Panc1 (cell line): ENCODE data around the gene ISCU. TPM values are rescaled to one million over a fixed set of nuclear protein-coding genes. Genes with fewer than 3 reads are reported as not detected.
"Not testable (repeated sequence)": the region's sequence is repeated elsewhere in the genome, so short reads cannot be mapped to it uniquely, and the experiment has no call there.

Source experiments
- ATAC-seq: fragments of 200-7000 bp; cut with Tn5 transposase; 2 replicates; pipeline ENCODE4 v1.9.1; 2020; ENCODE audit warnings: mild to moderate bottlenecking, moderate library complexity
- BruUV-seq: library from RNA; stranded (reverse); fragments of 400-500 nt; replicated peaks from 2 replicates; lab custom pipeline; 2021; lab: Mats Ljungman, UMichigan
- CTCF ChIA-PET: fragments of 300-600 bp; sonication (Branson Sonifier 250); formaldehyde crosslinking; loops from one replicate; lab custom pipeline; 2022; ENCODE audit warnings: antibody characterized with exemption; lab: Charles Lee
- POLR2A ChIA-PET: fragments of 300-600 bp; sonication (Branson Sonifier 250); formaldehyde crosslinking; loops from one replicate; lab custom pipeline; 2022; ENCODE audit warnings: antibody characterized with exemption; lab: Charles Lee
- DNase-seq: peaks from one replicate; pipeline ENCODE4 v3.0.0-alpha.2; 2010; ENCODE audit warnings: low read depth, low spot score
- H3K27ac ChIP-seq: 2 replicates; pipeline ENCODE4 v1.5.1; 2011; ENCODE audit warnings: mild to moderate bottlenecking, low read length, inconsistent platforms
- H3K27me3 ChIP-seq: fragments of 200-500 bp; sonication (Bioruptor generic); 2 replicates; pipeline ENCODE4 v1.6.0; 2014; ENCODE audit warnings: low read length, inconsistent platforms; ENCODE audit not compliant: control insufficient read depth, insufficient read depth
- H3K36me3 ChIP-seq: fragments of 200-500 bp; sonication (Bioruptor generic); 2 replicates; pipeline ENCODE4 v1.5.1; 2014; ENCODE audit warnings: inconsistent platforms, mild to moderate bottlenecking, low read length, moderate library complexity; ENCODE audit not compliant: control insufficient read depth, insufficient read depth
- H3K4me1 ChIP-seq: 2 replicates; pipeline ENCODE4 v1.5.1; 2011; ENCODE audit warnings: inconsistent platforms, mild to moderate bottlenecking, low read length, moderate library complexity; ENCODE audit not compliant: control insufficient read depth, insufficient read depth
- H3K4me3 ChIP-seq, 2 experiments: 2 replicates each; pipeline ENCODE4 v1.5.1; 2011 to 2012; ENCODE audit warnings: low read depth in 2 of 2, low read length in 2 of 2, mild to moderate bottlenecking in 2 of 2, inconsistent platforms in 1 of 2, moderate library complexity in 1 of 2
- H3K9me3 ChIP-seq: fragments of 200-500 bp; sonication (Bioruptor generic); 2 replicates; pipeline ENCODE4 v1.5.1; 2014; ENCODE audit warnings: low read depth, mild to moderate bottlenecking, inconsistent platforms, low read length, moderate library complexity; ENCODE audit not compliant: control insufficient read depth, insufficient read depth
- POLR2AphosphoS5 ChIP-seq: IDR thresholded peaks from 2 replicates; pipeline ENCODE4 v1.6.1; 2012; ENCODE audit warnings: mild to moderate bottlenecking, low read depth, low read length, moderate library complexity
- SIN3A ChIP-seq: IDR thresholded peaks from 2 replicates; pipeline ENCODE4 v1.6.1; 2012; ENCODE audit warnings: low read depth, mild to moderate bottlenecking, low read length, moderate library complexity, borderline replicate concordance; ENCODE audit not compliant: insufficient read depth
- TCF7L2 ChIP-seq: IDR thresholded peaks from 2 replicates; pipeline ENCODE4 v1.6.1; 2011; ENCODE audit warnings: mild to moderate bottlenecking, low read depth, low read length, inconsistent platforms
- in situ Hi-C: cut with HindIII; loops from 2 replicates; pipeline ENCODE4 v1.10.0; 2016; ENCODE audit warnings: low sequenced_read_pairs, low pct_unique_long_range_greater_than_20kb
- intact Hi-C: fragments of 100-400 bp; cut with micrococcal nuclease; formaldehyde crosslinking; loops from one replicate; pipeline ENCODE4 v1.10.0; 2022; ENCODE audit not compliant: unreplicated experiment
- total RNA-seq: library from RNA; stranded (reverse); gene quantifications from one replicate; pipeline ENCODE4 v1.2.1, GENCODE V29; 2021; ENCODE audit not compliant: unreplicated experiment
- TF ChIP-seq, protein P1 (sequence below), 2 experiments: IDR thresholded peaks; 2 replicates each; pipeline ENCODE4 v1.6.1; 2011 to 2012; ENCODE audit warnings: low read depth in 2 of 2, control low read depth in 1 of 2, low read length in 1 of 2, mild to moderate bottlenecking in 1 of 2, moderate library complexity in 1 of 2; ENCODE audit not compliant: insufficient read depth in 1 of 2
- TF ChIP-seq, protein P2 (sequence below): fragments of 450-650 bp; IDR thresholded peaks from 2 replicates; pipeline ENCODE4 v1.5.1; 2017; ENCODE audit warnings: mild to moderate bottlenecking

Gene ISCU
- total RNA-seq, 1 experiment from 2014 or later = 66.1 TPM

DNA sequence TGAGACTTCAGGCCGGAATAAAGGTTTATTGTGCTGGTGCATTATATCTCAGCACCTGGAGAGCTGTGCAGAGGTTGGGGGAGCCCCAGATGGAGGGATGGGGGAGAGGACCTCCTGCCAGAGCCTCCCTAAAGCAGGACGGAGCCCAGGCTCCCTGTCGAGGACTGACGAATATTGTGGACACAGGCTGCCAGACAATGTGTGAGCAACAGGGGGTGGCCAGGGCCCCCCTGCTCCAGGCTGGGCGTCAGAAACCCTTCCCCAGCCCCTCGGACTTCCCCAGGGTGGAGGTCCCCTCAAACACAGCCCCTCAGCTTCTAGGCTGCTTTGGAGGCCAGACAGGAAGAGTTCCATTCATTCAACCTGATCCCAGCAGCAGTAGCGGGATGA lies 27.4 kb downstream of the ISCU start:
- no TSS peak for BruUV-seq
- CTCF ChIA-PET = no interaction called here
- peaks cover 4% of the 10 kb centered on the region for H3K4me1 ChIP-seq
- DNase-seq (no peak), ATAC-seq (no peak)
- POLR2A ChIA-PET = no interaction called here
- TF ChIP-seq, protein P1, sequence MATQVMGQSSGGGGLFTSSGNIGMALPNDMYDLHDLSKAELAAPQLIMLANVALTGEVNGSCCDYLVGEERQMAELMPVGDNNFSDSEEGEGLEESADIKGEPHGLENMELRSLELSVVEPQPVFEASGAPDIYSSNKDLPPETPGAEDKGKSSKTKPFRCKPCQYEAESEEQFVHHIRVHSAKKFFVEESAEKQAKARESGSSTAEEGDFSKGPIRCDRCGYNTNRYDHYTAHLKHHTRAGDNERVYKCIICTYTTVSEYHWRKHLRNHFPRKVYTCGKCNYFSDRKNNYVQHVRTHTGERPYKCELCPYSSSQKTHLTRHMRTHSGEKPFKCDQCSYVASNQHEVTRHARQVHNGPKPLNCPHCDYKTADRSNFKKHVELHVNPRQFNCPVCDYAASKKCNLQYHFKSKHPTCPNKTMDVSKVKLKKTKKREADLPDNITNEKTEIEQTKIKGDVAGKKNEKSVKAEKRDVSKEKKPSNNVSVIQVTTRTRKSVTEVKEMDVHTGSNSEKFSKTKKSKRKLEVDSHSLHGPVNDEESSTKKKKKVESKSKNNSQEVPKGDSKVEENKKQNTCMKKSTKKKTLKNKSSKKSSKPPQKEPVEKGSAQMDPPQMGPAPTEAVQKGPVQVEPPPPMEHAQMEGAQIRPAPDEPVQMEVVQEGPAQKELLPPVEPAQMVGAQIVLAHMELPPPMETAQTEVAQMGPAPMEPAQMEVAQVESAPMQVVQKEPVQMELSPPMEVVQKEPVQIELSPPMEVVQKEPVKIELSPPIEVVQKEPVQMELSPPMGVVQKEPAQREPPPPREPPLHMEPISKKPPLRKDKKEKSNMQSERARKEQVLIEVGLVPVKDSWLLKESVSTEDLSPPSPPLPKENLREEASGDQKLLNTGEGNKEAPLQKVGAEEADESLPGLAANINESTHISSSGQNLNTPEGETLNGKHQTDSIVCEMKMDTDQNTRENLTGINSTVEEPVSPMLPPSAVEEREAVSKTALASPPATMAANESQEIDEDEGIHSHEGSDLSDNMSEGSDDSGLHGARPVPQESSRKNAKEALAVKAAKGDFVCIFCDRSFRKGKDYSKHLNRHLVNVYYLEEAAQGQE (IDR thresholded peaks at IDR 0.05; ENCODE audit: insufficient read depth in 1 of 2, low read depth in 2 of 2, low read length in 1 of 2) = no peak
- no peaks in the 10 kb centered on the region for H3K9me3 ChIP-seq
- H3K27me3 ChIP-seq = no peaks in the 10 kb centered on the region
- H3K36me3 ChIP-seq = no peaks in the 10 kb centered on the region
- in situ Hi-C loops = no loop called here
- no peak overlapping the region for H3K4me3 ChIP-seq
- no peak overlapping the region for H3K27ac ChIP-seq
- intact Hi-C loops = no loop called here

DNA sequence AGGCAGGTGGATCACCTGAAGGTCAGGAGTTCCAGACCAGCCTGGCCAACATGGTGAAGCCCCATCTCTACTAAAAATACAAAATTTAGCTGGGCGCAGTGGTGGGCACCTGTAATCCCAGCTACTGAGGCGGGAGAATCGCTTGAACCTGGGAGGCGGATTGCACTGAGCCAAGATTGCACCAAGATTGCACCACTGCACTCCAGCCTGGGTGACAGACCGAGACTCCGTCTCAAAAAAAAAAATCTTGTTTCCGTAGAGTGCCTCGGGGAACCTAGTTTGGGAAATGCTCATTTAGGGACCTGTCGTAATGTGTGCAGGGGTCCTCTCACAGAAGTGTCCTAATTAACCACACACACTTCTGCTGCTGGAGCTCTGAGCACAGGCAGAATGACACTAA lies 28.1 kb downstream of the ISCU start:
- in situ Hi-C loops, POLR2A ChIA-PET, DNase-seq: not testable (repeated sequence)

DNA sequence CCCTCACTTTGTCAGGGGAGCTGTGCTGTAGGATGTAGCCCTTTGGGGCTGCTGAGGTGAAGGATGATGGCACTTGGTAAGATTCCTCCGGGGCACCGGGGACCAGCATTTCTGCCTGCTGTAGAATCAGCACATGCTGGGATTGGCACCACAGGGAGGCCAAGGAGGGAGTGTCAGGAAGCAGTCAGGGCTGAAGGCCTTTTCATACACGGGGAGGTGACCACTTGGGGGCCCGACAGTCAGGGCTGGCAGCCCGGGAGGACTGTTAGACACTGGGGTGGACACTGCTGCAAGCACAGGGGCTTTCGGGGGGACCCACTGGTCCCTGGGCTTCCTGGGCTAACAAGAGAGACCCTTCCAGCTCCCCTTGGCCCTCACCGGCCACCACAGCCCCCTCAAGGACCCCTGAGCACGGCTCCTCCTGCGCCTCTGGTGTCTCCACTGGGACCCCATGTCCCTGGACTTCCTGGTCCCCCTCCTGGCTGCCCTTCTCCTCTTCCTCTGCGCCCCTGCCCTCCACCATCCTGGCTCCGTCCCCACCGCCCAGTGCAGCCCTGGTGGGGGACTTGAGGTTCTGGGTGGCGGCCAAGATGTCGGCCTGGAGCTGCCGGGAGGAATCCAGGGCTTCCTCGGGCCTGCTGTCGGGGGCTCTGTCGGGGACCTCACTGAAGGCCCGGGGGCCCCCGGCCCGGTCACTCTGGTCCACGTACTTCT lies 29.0 kb downstream of the ISCU start:
- CTCF ChIA-PET = no interaction called here

More for the DNA sequence above, 28.1 kb downstream of the ISCU start:
- H3K27ac ChIP-seq, intact Hi-C loops, BruUV-seq, ATAC-seq, CTCF ChIA-PET, H3K4me1 ChIP-seq, H3K9me3 ChIP-seq, H3K36me3 ChIP-seq, H3K27me3 ChIP-seq, H3K4me3 ChIP-seq: not testable (repeated sequence)

More for the DNA sequence above, 29.0 kb downstream of the ISCU start:
- ATAC-seq (no peak), DNase-seq (no peak)
- intact Hi-C loops (no loop called here), in situ Hi-C loops (no loop called here)
- no peaks in the 10 kb centered on the region for H3K36me3 ChIP-seq
- peaks cover 4% of the 10 kb centered on the region for H3K4me1 ChIP-seq
- H3K9me3 ChIP-seq = no peaks in the 10 kb centered on the region
- H3K4me3 ChIP-seq = no peak overlapping the region
- no TSS peak for BruUV-seq
- no peak overlapping the region for H3K27ac ChIP-seq
- H3K27me3 ChIP-seq = no peaks in the 10 kb centered on the region
- POLR2A ChIA-PET = no interaction called here
- TF ChIP-seq, protein P1 (IDR thresholded peaks at IDR 0.05; ENCODE audit: insufficient read depth in 1 of 2, low read depth in 2 of 2, low read length in 1 of 2) = no peak
- no peak for TF ChIP-seq POLR2AphosphoS5
- no peak for TF ChIP-seq TCF7L2
- TF ChIP-seq SIN3A = no peak
- TF ChIP-seq, protein P2, sequence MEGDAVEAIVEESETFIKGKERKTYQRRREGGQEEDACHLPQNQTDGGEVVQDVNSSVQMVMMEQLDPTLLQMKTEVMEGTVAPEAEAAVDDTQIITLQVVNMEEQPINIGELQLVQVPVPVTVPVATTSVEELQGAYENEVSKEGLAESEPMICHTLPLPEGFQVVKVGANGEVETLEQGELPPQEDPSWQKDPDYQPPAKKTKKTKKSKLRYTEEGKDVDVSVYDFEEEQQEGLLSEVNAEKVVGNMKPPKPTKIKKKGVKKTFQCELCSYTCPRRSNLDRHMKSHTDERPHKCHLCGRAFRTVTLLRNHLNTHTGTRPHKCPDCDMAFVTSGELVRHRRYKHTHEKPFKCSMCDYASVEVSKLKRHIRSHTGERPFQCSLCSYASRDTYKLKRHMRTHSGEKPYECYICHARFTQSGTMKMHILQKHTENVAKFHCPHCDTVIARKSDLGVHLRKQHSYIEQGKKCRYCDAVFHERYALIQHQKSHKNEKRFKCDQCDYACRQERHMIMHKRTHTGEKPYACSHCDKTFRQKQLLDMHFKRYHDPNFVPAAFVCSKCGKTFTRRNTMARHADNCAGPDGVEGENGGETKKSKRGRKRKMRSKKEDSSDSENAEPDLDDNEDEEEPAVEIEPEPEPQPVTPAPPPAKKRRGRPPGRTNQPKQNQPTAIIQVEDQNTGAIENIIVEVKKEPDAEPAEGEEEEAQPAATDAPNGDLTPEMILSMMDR = no peak
